ENCODE data around the gene ABTB1. TPM values are rescaled to one million over a fixed set of nuclear protein-coding genes. Genes with fewer than 3 reads are reported as not detected.

Gene ABTB1
- total RNA-seq, 2 experiments from 2014 or later, result 9.7 to 10.6 TPM

GRCh38 chr3:127665586-127665985 is 7.2 kb upstream of the ABTB1 start:
- Mint-ChIP-seq H3K36me3 (ENCODE audit: low read depth) (no peaks in the 10 kb centered on the region), H3K4me1 (ENCODE audit: low read depth) (no peaks in the 10 kb centered on the region), H3K9me3 (no peaks in the 10 kb centered on the region), H3K27me3 (no peaks in the 10 kb centered on the region), H3K27ac (no peak overlapping the region), H3K4me3 (no peak overlapping the region)
- no peak for ATAC-seq
- CTCF ChIA-PET, result no interaction called here
- DNase-seq, result no peak
- POLR2A ChIA-PET, result interaction anchor here (0.5 kb wide), 1 partner anchor 67 kb away, joined by 4 read pairs; the partner anchor contains the start of gene MCM2
- no peak for TF ChIP-seq CTCF (IDR thresholded peaks at IDR 0.05)
- intact Hi-C loops (cut with micrococcal nuclease), result no loop called here

- no peak for TF ChIP-seq CTCF (IDR thresholded peaks at IDR 0.05)
- Mint-ChIP-seq H3K4me3 (no peak overlapping the region), H3K4me1 (ENCODE audit: low read depth) (peaks cover 2% of the 10 kb centered on the region), H3K27me3 (no peaks in the 10 kb centered on the region), H3K36me3 (ENCODE audit: low read depth) (no peaks in the 10 kb centered on the region), H3K9me3 (no peaks in the 10 kb centered on the region), H3K27ac (no peak overlapping the region)
- ATAC-seq, result no peak
- CTCF ChIA-PET, result no interaction called here
- DNase-seq, result no peak
- POLR2A ChIA-PET, result no interaction called here
- intact Hi-C loops (cut with micrococcal nuclease), result no loop called here
Observed at GRCh38 chr3:127666676-127667075, 6.1 kb upstream of the ABTB1 start.

- ChIA-PET POLR2A (no interaction called here), CTCF (no interaction called here)
- no peaks in the 10 kb centered on the region for H3K36me3 Mint-ChIP-seq (ENCODE audit: low read depth)
Observed at GRCh38 chr3:127667119-127667681, 5.6 kb upstream of the ABTB1 start.

GRCh38 chr3:127668906-127669305 is 3.8 kb upstream of the ABTB1 start:
- no peak overlapping the region for H3K27ac Mint-ChIP-seq
- ChIA-PET CTCF (interaction anchor here (1.1 kb wide), 1 partner anchor 94 kb away, joined by 3 read pairs; no protein-coding TSS in a partner anchor), POLR2A (no interaction called here)
- no peaks in the 10 kb centered on the region for H3K36me3 Mint-ChIP-seq (ENCODE audit: low read depth)
- ATAC-seq (no peak), DNase-seq (no peak)
- TF ChIP-seq CTCF (IDR thresholded peaks at IDR 0.05), result no peak
- H3K4me1 Mint-ChIP-seq (ENCODE audit: low read depth), result peaks cover 7% of the 10 kb centered on the region
- intact Hi-C loops (cut with micrococcal nuclease), result no loop called here
- H3K9me3 Mint-ChIP-seq, result no peaks in the 10 kb centered on the region
- H3K4me3 Mint-ChIP-seq, result no peak overlapping the region
- H3K27me3 Mint-ChIP-seq, result no peaks in the 10 kb centered on the region

More at GRCh38 chr3:127667119-127667681, 5.6 kb upstream of the ABTB1 start:
- Mint-ChIP-seq H3K9me3 (no peaks in the 10 kb centered on the region), H3K4me1 (ENCODE audit: low read depth) (peaks cover 2% of the 10 kb centered on the region), H3K27me3 (no peaks in the 10 kb centered on the region), H3K27ac (no peak overlapping the region), H3K4me3 (no peak overlapping the region)
- intact Hi-C loops (cut with micrococcal nuclease), result no loop called here
- TF ChIP-seq CTCF (IDR thresholded peaks at IDR 0.05), result no peak
- DNase-seq (no peak), ATAC-seq (no peak)

- intact Hi-C loops (cut with micrococcal nuclease), result no loop called here
- POLR2A ChIA-PET, result no interaction called here
- Mint-ChIP-seq H3K4me3 (no peak overlapping the region), H3K36me3 (ENCODE audit: low read depth) (no peaks in the 10 kb centered on the region), H3K9me3 (no peaks in the 10 kb centered on the region), H3K27me3 (no peaks in the 10 kb centered on the region), H3K27ac (no peak overlapping the region), H3K4me1 (ENCODE audit: low read depth) (peaks cover 14% of the 10 kb centered on the region)
- CTCF ChIA-PET, result interaction anchor here (2.4 kb wide), 1 partner anchor 18 kb away, joined by 8 read pairs; no protein-coding TSS in a partner anchor
- no peak for ATAC-seq
- DNase-seq, result no peak
- no peak for TF ChIP-seq CTCF (IDR thresholded peaks at IDR 0.05)
Observed at GRCh38 chr3:127669541-127670228, 3.1 kb upstream of the ABTB1 start.
